ENCODE results near the gene FSD1.

FSD1 gene

GRCh38 chr19:4365791-4366665 is 61.6 kb downstream of the FSD1 start:
- TF ChIP-seq SPI1 (IDR thresholded peaks at IDR 0.05; ENCODE audit: borderline replicate concordance, low read depth) (no peak), CTCF (IDR thresholded peaks at IDR 0.05; ENCODE audit: insufficient read depth, low read length) (no peak), REST (IDR thresholded peaks at IDR 0.05; ENCODE audit: insufficient replicate concordance, low read depth) (no peak), GABPA (IDR thresholded peaks at IDR 0.05; ENCODE audit: low read depth) (no peak), POLR2AphosphoS5 (IDR thresholded peaks at IDR 0.05; ENCODE audit: low read depth) (no peak)
- Histone ChIP-seq H3K27me3 (ENCODE audit: insufficient read depth, poor library complexity, severe bottlenecking) (no peaks in the 10 kb centered on the region), H3K4me3 (replicated peaks; ENCODE audit: insufficient read depth, low read length) (no peak overlapping the region), H3K27ac (replicated peaks) (no peak overlapping the region)
- no peak for DNase-seq (ENCODE audit: low read depth in 1 of 2, low spot score in 1 of 2)

GRCh38 chr19:4366666-4367335 is 62.4 kb downstream of the FSD1 start:
- TF ChIP-seq SPI1 (IDR thresholded peaks at IDR 0.05; ENCODE audit: borderline replicate concordance, low read depth) (no peak), POLR2AphosphoS5 (IDR thresholded peaks at IDR 0.05; ENCODE audit: low read depth) (no peak), REST (IDR thresholded peaks at IDR 0.05; ENCODE audit: insufficient replicate concordance, low read depth) (no peak), GABPA (IDR thresholded peaks at IDR 0.05; ENCODE audit: low read depth) (no peak), CTCF (IDR thresholded peaks at IDR 0.05; ENCODE audit: insufficient read depth, low read length) (no peak)
- DNase-seq (ENCODE audit: low read depth in 1 of 2, low spot score in 1 of 2): no peak
- Histone ChIP-seq H3K27me3 (ENCODE audit: insufficient read depth, poor library complexity, severe bottlenecking) (no peaks in the 10 kb centered on the region), H3K27ac (replicated peaks) (no peak overlapping the region), H3K4me3 (replicated peaks; ENCODE audit: insufficient read depth, low read length) (no peak overlapping the region)

- Histone ChIP-seq H3K27me3 (ENCODE audit: insufficient read depth, poor library complexity, severe bottlenecking) (no peaks in the 10 kb centered on the region), H3K27ac (replicated peaks) (no peak overlapping the region)
- TF ChIP-seq POLR2AphosphoS5 (IDR thresholded peaks at IDR 0.05; ENCODE audit: low read depth) (no peak), REST (IDR thresholded peaks at IDR 0.05; ENCODE audit: insufficient replicate concordance, low read depth) (no peak), SPI1 (IDR thresholded peaks at IDR 0.05; ENCODE audit: borderline replicate concordance, low read depth) (no peak)
These were observed 62.9 kb downstream of the FSD1 start for GRCh38 chr19:4367336-4367723.

More at GRCh38 chr19:4367336-4367723, 62.9 kb downstream of the FSD1 start:
- DNase-seq (ENCODE audit: low read depth in 1 of 2, low spot score in 1 of 2): no peak
- no peak overlapping the region for H3K4me3 ChIP-seq (replicated peaks; ENCODE audit: insufficient read depth, low read length)
